Measurements from ENCODE around the gene KIAA0930.

The KIAA0930 gene

GRCh38 chr22:45237065-45237990, 3.4 kb downstream of the KIAA0930 start:
- no peak for DNase-seq (ENCODE audit: low read depth in 2 of 2)

DNA sequence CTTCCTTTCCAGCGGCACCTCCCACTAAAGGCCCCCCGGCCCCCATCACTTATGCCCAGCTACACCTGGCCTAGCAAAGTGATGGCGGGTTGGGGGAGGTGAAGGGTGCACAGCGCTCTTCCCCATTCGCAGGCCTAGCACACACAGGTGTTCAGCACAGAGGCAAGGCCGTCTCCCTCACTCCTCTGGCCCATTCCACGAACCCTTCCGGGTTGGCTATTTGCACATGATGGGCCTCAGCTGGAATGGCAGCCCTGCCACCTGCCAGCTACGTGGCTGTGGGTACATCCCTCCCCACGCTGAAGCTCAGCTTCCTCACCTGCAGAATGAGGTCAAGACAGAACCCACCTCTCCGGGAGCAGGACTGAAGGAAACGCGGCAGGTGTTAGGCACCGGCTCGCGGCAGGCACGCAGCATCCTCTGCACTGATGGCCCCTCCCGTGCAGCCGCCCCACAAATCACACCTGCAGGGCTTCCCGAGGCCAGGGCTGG, 4.8 kb downstream of the KIAA0930 start:
- DNase-seq (ENCODE audit: low read depth in 2 of 2), result no peak

- no peak for DNase-seq (ENCODE audit: low read depth in 2 of 2)
Observed at GRCh38 chr22:45235101-45235777, 5.5 kb downstream of the KIAA0930 start.

- DNase-seq (ENCODE audit: low read depth in 2 of 2), result no peak
Observed at GRCh38 chr22:45233827-45234226, 6.9 kb downstream of the KIAA0930 start.

DNA sequence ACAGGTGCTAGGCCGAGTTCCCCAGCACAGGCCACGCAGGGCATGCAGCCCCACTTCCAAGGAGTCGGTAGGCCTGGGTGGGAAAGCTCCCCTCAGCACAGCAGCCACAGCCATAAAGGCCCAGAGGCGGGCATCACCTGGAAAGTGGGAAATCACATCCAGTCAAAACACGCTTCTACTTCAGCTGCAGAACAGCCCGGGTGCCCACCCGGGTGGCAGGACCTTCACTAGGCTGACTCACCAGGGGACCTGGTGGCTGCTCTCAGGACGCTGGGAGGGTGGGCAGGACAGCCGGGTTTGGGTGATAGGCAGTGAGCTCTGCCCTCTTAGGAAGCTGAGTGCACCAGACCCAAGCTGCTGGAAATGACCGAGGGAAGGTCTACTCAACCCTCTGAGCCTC, 7.3 kb downstream of the KIAA0930 start:
- no peak for DNase-seq (ENCODE audit: low read depth in 2 of 2)

GRCh38 chr22:45231293-45231692, 9.4 kb downstream of the KIAA0930 start:
- no peak for DNase-seq (ENCODE audit: low read depth in 2 of 2)

GRCh38 chr22:45230026-45230721, 10.5 kb downstream of the KIAA0930 start:
- DNase-seq (ENCODE audit: low read depth in 2 of 2), result no peak

- DNase-seq (ENCODE audit: low read depth in 2 of 2), result no peak
Observed at GRCh38 chr22:45229181-45229580, 11.5 kb downstream of the KIAA0930 start.

GRCh38 chr22:45228401-45228754, 12.3 kb downstream of the KIAA0930 start:
- no peak for DNase-seq (ENCODE audit: low read depth in 2 of 2)

GRCh38 chr22:45227645-45228400, 12.9 kb downstream of the KIAA0930 start:
- no peak for DNase-seq (ENCODE audit: low read depth in 2 of 2)

DNA sequence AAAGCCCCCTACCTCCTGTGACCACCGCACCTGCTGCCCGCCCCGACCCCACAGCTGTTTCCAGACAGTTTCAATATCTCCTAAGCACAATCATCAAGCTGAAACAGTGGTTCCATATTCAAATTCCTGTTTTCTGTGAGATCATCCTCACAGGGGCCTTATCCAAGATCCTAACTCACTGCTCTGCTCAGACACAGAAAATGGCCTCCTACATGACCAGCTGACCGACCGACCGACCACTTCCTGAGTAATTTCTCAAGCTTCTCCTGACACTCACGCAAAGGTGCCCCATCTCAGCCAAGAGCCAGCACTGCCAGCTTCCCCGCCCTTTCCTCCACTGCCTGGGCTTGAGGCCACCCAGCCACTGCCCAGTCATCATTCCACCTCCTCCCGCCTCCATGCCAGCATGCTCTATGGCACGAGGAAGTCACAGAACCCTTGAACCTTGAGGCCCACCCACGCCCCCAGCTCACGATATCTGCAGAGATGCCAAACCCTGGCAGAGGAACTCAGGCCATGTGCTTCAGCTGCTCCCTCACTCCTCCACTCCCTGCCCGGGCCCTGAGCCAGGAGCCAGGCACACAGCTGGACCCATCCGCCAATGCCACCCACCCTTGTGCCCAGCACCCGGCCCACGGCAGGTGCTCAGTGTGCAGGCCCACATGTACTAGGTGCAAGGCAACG, 14.0 kb downstream of the KIAA0930 start:
- no peak for DNase-seq (ENCODE audit: low read depth in 2 of 2)

- DNase-seq (ENCODE audit: low read depth in 2 of 2), result no peak
Observed at GRCh38 chr22:45225732-45226502, 14.8 kb downstream of the KIAA0930 start.

GRCh38 chr22:45224988-45225731, 15.5 kb downstream of the KIAA0930 start:
- DNase-seq (ENCODE audit: low read depth in 2 of 2), result no peak

DNA sequence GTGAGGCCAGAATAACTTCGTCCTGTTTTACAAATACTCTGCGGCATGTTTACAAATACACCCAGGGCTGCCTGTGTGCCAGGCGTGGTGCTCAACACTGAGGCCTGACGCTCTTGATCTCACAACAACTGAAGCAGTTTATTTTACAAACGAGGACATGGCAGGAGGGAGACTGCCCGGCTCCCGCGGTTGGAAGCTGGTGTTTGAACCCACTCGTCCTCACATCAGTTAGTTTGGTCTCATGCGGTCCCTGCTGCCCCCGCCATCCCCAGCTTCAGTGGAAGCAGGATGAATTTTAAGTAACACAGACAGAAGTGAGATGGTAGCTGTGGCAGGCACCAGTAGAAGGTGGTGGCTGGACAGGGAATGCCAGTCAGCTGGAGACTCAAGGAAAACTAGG, 16.4 kb downstream of the KIAA0930 start:
- no peak for DNase-seq (ENCODE audit: low read depth in 2 of 2)

GRCh38 chr22:45223304-45224117, 17.2 kb downstream of the KIAA0930 start:
- DNase-seq (ENCODE audit: low read depth in 2 of 2), result no peak

DNA sequence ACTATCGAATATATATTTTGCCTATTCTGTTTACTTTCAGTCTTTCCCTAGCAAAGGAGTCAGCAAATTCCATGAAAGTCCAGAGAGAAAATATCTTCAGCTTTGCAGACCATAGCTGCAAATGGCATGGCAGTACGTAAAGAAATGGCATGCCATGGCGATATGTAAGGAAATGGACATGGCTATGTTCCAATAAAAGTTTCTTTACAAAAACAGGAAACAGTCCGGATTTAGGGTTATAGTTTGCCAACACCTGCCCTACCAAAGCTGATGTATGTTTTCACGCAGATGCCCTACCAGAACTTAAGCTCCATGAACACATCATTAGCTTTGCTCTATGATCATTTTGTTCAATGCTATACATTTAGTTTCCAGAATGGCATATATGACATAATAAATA, 19.5 kb downstream of the KIAA0930 start:
- no peak for DNase-seq (ENCODE audit: low read depth in 2 of 2)

GRCh38 chr22:45218976-45219375, 21.7 kb downstream of the KIAA0930 start:
- no peak for DNase-seq (ENCODE audit: low read depth in 2 of 2)

DNA sequence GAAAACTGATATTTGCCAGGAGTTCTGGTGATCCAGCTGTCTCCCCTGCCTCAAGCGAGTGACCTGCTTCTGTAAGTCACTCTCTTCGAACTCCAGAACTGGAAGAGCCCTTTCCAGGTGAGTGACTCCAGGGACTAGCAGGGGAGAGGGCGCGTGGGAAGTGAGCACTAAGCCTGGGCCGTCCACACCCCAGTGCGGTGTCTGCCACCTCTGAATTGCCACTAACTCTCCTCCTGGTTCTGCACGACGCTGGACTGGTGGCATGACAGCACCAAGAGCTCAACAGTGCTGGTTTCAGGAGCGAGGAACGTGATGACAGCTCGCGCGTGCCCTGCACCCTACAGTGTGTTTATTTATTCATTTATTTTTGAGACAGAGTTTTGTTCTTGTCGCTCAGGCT, 22.9 kb downstream of the KIAA0930 start:
- DNase-seq (ENCODE audit: low read depth in 2 of 2), result no peak

DNA sequence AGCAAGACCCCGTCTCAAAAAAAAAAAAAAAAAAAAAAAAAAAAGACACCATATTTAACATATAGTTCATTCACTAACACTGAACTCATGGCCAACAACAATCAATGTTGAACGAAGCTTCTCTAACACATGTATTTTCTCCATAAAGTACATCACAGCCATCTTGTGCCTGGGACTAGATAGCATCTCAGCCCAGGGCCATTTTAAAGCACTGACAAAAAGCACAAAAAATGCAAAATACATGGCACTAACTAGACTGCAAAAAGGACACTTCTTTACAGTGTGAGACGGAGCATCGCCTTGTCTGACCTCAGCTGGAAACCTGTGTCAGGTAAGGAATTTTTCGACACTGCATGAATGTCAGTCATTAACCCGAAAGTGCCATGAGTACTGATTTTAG, 23.3 kb downstream of the KIAA0930 start:
- no peak for DNase-seq (ENCODE audit: low read depth in 2 of 2)
